OCI-LY7 (cell line): ENCODE results near the gene LRRC3C. TPM values are rescaled to one million over a fixed set of nuclear protein-coding genes. Genes with fewer than 3 reads are reported as not detected.

ENCODE experiments used
- BruUV-seq: library from RNA; stranded (reverse); fragments of 400-500 nt; replicated peaks from 2 replicates; lab custom pipeline; 2021; lab: Mats Ljungman, UMichigan
- CTCF ChIA-PET: fragments of 300-600 bp; sonication (Branson Sonifier 250); formaldehyde crosslinking; loops from one replicate; lab custom pipeline; 2022; ENCODE audit warnings: antibody characterized with exemption; ENCODE audit not compliant: unreplicated experiment; lab: Charles Lee
- POLR2A ChIA-PET: fragments of 300-600 bp; sonication (Branson Sonifier 250); formaldehyde crosslinking; loops from one replicate; lab custom pipeline; 2022; ENCODE audit warnings: antibody characterized with exemption; lab: Charles Lee
- DNase-seq: peaks from one replicate; pipeline ENCODE4 v3.0.0-alpha.2; 2015; ENCODE audit warnings: low spot score
- H2AFZ ChIP-seq: fragments of 200-600 bp; sonication (generic), shearing (Covaris generic); 2 replicates; pipeline ENCODE4 v1.6.1; 2014; ENCODE audit warnings: mild to moderate bottlenecking, antibody characterized with exemption, low read length, moderate library complexity
- H3K27ac ChIP-seq: fragments of 200-600 bp; sonication (generic); 2 replicates; pipeline ENCODE4 v1.5.1; 2014; ENCODE audit warnings: mixed run types, low read depth, mild to moderate bottlenecking, moderate library complexity, low read length, inconsistent platforms; ENCODE audit not compliant: poor library complexity, severe bottlenecking
- H3K36me3 ChIP-seq: fragments of 200-600 bp; sonication (generic); 2 replicates; pipeline ENCODE4 v1.6.1; 2014; ENCODE audit warnings: mild to moderate bottlenecking, antibody characterized with exemption, low read length, moderate library complexity, mixed read lengths; ENCODE audit not compliant: insufficient read depth
- H3K4me1 ChIP-seq: fragments of 200-600 bp; sonication (generic); 2 replicates; pipeline ENCODE4 v1.5.1; 2014; ENCODE audit warnings: mild to moderate bottlenecking, low read length; ENCODE audit not compliant: insufficient read depth, poor library complexity, severe bottlenecking
- H3K4me2 ChIP-seq: fragments of 200-600 bp; sonication (generic); 2 replicates; pipeline ENCODE4 v1.6.1; 2014; ENCODE audit warnings: mild to moderate bottlenecking, low read length
- H3K4me3 ChIP-seq: fragments of 200-600 bp; sonication (generic); 2 replicates; pipeline ENCODE4 v1.5.1; 2014; ENCODE audit warnings: mild to moderate bottlenecking, low read depth, low read length; ENCODE audit not compliant: poor library complexity, severe bottlenecking
- H3K79me2 ChIP-seq: fragments of 200-600 bp; sonication (generic); 2 replicates; pipeline ENCODE4 v1.6.1; 2016; ENCODE audit warnings: low read depth, mild to moderate bottlenecking, low read length, moderate library complexity, mixed read lengths; ENCODE audit not compliant: insufficient read depth
- H3K9me2 ChIP-seq: fragments of 200-600 bp; sonication (generic); 2 replicates; pipeline ENCODE4 v1.6.1; 2016; ENCODE audit warnings: mild to moderate bottlenecking, low read length, mixed read lengths; ENCODE audit not compliant: insufficient read depth
- H3K9me3 ChIP-seq: fragments of 200-600 bp; sonication (generic); 2 replicates; pipeline ENCODE4 v1.6.1; 2014; ENCODE audit warnings: mild to moderate bottlenecking, mixed run types, low read length, mixed read lengths
- H4K20me1 ChIP-seq: fragments of 200-600 bp; sonication (generic); 2 replicates; pipeline ENCODE4 v1.6.1; 2014; ENCODE audit warnings: mild to moderate bottlenecking, antibody characterized with exemption, low read length, moderate library complexity, mixed read lengths; ENCODE audit not compliant: insufficient read depth
- EZH2phosphoT487 ChIP-seq: fragments of 200-600 bp; sonication (generic); IDR thresholded peaks from 2 replicates; pipeline ENCODE4 v1.6.1; 2018; ENCODE audit warnings: low read depth, borderline replicate concordance, mild to moderate bottlenecking, mixed run types, antibody characterized with exemption, low read length, moderate library complexity, mixed read lengths
- intact Hi-C: fragments of 100-400 bp; cut with micrococcal nuclease; formaldehyde crosslinking; loops from one replicate; pipeline ENCODE4 v1.10.0; 2022; ENCODE audit not compliant: unreplicated experiment
- total RNA-seq, 2 experiments: library from RNA; depleted of rRNA in 1 of 2; stranded (reverse); fragments of >200 nt in 1 of 2; shearing (Covaris generic) in 1 of 2; gene quantifications; 2 replicates each; pipeline ENCODE4 v1.2.3, GENCODE V29; 2014 to 2022
- TF ChIP-seq, protein P1 (sequence below): fragments of 200-600 bp; sonication (generic); conservative IDR thresholded peaks from 2 replicates; pipeline ENCODE4 v1.5.1; 2014; ENCODE audit warnings: mild to moderate bottlenecking, antibody characterized with exemption, low read length, moderate library complexity, mixed read lengths

The LRRC3C gene
- total RNA-seq, 2 experiments from 2014 or later: not detected

DNA sequence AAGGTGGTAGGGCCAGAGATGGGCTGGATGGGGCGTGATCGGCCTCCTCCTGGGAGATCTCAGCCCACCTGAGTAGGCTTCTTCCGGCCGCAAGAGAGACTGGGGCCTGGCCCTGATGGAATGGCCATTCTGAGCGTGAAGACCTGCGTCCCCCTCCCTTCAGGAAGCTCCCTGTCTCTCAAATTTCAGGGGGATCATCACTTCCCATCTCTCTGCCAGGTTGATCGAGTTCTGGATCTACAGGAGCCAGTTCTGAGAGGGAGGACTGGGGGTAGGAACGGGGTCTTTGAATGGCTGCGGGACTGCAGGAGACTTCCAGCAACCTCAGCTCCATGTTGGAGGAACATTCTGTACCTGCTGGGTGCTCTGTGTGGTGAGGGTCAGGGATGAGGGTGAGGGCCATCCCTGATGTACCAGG is 25.9 kb downstream of the LRRC3C start:
- H3K9me3 ChIP-seq: no peaks in the 10 kb centered on the region
- ChIA-PET CTCF (interaction anchor here (1.2 kb wide), 1 partner anchor 14 kb away, joined by 4 read pairs; no protein-coding TSS in a partner anchor), POLR2A (interaction anchor here (1.0 kb wide), 1 partner anchor 178 kb away, joined by 5 read pairs; no protein-coding TSS in a partner anchor)
- peak overlapping the region; percentile 66 for H3K4me3 ChIP-seq
- no peaks in the 10 kb centered on the region for H3K79me2 ChIP-seq
- H3K27ac ChIP-seq: peak overlapping the region; percentile 9
- peak overlapping the region; percentile 63 for H3K4me2 ChIP-seq
- no peak for TF ChIP-seq EZH2phosphoT487
- TF ChIP-seq, protein P1, sequence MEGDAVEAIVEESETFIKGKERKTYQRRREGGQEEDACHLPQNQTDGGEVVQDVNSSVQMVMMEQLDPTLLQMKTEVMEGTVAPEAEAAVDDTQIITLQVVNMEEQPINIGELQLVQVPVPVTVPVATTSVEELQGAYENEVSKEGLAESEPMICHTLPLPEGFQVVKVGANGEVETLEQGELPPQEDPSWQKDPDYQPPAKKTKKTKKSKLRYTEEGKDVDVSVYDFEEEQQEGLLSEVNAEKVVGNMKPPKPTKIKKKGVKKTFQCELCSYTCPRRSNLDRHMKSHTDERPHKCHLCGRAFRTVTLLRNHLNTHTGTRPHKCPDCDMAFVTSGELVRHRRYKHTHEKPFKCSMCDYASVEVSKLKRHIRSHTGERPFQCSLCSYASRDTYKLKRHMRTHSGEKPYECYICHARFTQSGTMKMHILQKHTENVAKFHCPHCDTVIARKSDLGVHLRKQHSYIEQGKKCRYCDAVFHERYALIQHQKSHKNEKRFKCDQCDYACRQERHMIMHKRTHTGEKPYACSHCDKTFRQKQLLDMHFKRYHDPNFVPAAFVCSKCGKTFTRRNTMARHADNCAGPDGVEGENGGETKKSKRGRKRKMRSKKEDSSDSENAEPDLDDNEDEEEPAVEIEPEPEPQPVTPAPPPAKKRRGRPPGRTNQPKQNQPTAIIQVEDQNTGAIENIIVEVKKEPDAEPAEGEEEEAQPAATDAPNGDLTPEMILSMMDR: no peak
- H3K36me3 ChIP-seq: no peaks in the 10 kb centered on the region
- BruUV-seq: no TSS peak
- no peak for DNase-seq
- H3K4me1 ChIP-seq: peaks cover 19% of the 10 kb centered on the region
- intact Hi-C loops: loop anchor here (2.0 to 10.0 kb wide), 2 partner anchors 27 to 199 kb away; partner anchors contain the start of genes LRRC3C and ORMDL3
- peak overlapping the region; percentile 35 for H2AFZ ChIP-seq
- no peaks in the 10 kb centered on the region for H4K20me1 ChIP-seq
- no peaks in the 10 kb centered on the region for H3K9me2 ChIP-seq

DNA sequence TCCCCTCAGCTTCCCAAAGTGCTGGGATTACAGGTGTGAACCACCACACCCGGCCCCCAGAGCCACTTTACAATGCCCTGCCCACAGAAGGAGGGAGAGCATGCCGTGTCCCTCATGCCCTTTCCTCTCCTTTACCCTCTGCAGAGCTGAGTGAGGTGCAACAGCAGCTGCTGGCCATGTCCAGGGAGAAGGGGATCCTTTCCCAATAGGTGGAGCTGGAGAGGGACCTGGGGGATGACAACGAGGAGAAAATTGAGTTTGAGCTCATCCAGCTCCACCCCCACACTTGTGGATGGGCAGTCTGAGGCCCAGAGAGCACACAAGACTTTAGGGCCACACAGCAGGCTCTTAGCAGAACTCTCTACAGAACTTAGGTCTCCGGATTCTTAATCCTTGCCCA is 27.3 kb downstream of the LRRC3C start:
- ChIA-PET CTCF (interaction anchor here (0.6 kb wide), 1 partner anchor 28 kb away, joined by 3 read pairs; no protein-coding TSS in a partner anchor), POLR2A (interaction anchor here (0.7 to 1.2 kb wide), 2 partner anchors 11 to 25 kb away, joined by 4 read pairs; partner anchors contain the start of gene PSMD3)
- H3K79me2 ChIP-seq: no peaks in the 10 kb centered on the region
- no peak overlapping the region for H3K4me2 ChIP-seq
- no peak overlapping the region for H3K4me3 ChIP-seq
- no TSS peak for BruUV-seq
- no peaks in the 10 kb centered on the region for H3K9me2 ChIP-seq
- H2AFZ ChIP-seq: no peak overlapping the region
- no peaks in the 10 kb centered on the region for H4K20me1 ChIP-seq
- TF ChIP-seq, protein P1: no peak
- no peak for TF ChIP-seq EZH2phosphoT487
- H3K9me3 ChIP-seq: no peaks in the 10 kb centered on the region
- H3K4me1 ChIP-seq: peaks cover 23% of the 10 kb centered on the region
- DNase-seq: no peak
- no peaks in the 10 kb centered on the region for H3K36me3 ChIP-seq
- H3K27ac ChIP-seq: no peak overlapping the region
- intact Hi-C loops: loop anchor here (10.0 kb wide), 1 partner anchor 200 kb away; no protein-coding TSS in a partner anchor

DNA sequence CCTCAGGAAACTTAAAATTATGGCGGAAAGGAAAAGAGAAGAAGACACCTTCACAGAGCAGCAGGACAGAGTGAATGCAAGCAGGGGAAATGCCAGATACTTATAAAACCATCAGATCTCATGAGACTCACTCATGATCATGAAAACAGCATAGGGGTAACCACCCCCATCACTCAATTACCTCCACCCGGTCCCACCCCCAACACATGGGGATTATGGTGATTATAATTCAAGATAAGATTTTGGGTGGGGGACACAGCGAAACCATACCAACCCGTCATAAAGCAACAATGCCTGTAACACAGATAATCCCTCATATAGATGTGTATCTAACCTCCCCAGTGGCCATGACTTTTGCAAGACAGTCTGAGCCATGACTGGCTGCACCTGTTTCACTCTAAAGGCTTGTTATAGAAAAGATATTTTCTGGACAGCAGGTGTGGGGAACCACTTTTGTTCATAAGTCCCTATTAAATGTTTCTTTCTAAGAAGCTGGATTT is 28.2 kb downstream of the LRRC3C start:
- no TSS peak for BruUV-seq
- H3K27ac ChIP-seq: no peak overlapping the region
- H3K9me2 ChIP-seq: no peaks in the 10 kb centered on the region
- no peak overlapping the region for H2AFZ ChIP-seq
- peaks cover 24% of the 10 kb centered on the region for H3K4me1 ChIP-seq
- peak; percentile 24 for DNase-seq
- TF ChIP-seq, protein P1: no peak
- TF ChIP-seq EZH2phosphoT487: no peak
- ChIA-PET POLR2A (no interaction called here), CTCF (no interaction called here)
- H3K36me3 ChIP-seq: no peaks in the 10 kb centered on the region
- no peak overlapping the region for H3K4me2 ChIP-seq
- no peak overlapping the region for H3K4me3 ChIP-seq
- H3K79me2 ChIP-seq: no peaks in the 10 kb centered on the region
- H3K9me3 ChIP-seq: no peaks in the 10 kb centered on the region
- no peaks in the 10 kb centered on the region for H4K20me1 ChIP-seq
- intact Hi-C loops: loop anchor here (10.0 kb wide), 1 partner anchor 201 kb away; no protein-coding TSS in a partner anchor
